ENCODE data around the gene TSPYL6.
"Not testable (repeated sequence)": the region's sequence is repeated elsewhere in the genome, so short reads cannot be mapped to it uniquely, and the experiment has no call there.

Gene TSPYL6

DNA sequence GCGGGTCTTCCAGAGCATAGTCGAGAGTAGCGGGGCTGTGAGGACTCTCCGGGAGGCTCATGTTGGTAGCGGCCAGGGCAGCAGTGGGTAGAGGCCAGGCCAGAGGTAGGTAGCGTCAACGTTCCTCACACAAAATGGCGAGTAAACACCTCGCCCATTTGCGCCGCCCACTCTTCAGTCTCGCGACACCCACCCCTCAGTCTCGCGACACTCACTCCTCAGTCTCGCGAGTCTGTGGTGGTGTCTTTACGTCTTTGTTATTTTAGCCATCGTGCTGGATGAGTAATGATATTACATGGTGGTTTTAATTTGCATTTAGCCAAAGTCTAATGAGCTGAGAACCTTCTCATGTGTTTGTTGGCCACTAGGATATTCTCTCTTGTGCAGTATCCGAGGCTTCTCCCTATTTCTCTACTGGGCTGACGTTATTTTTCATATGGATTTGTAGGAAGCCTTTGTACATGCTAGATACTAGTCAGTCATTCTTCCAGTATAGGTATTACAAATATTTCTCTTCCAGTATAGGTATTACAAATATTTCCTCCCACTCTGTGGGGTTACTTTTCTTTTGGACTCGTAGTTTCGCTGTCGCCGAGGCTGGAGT lies at the start of gene TSPYL6:
Gene TSPYL6, minus strand, starts transcription at position 139 of the 604 bp plus-strand sequence. Its CDS starts 78 bp downstream, at position 61.
- no peak for DNase-seq (ENCODE audit: low read depth, low spot score)
- no CpG with 5 or more reads among the region's 25 CpGs for WGBS (ENCODE audit: insufficient coverage, insufficient read length)

DNA sequence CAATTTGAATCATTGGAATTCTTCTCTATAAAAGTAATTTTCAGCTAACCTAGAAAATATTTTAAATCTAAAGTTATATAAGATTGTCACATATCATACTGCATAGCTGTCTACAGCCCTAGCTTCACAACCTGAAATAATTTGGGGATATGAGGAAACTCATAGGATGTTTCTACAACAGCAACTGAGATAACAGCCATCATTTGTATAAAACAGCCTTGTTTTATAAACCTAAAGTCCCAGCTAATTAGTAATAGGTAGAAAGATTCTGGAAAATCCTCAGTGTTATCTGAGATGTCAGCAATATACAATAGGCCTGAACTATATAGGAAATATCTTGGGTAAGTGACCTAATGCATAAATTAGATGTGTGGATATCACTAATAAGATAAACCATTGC lies 47.6 kb upstream of the TSPYL6 start:
- Histone ChIP-seq H3K9me3 (ENCODE audit: control insufficient read depth, insufficient read depth, low read length) (no peaks in the 10 kb centered on the region), H3K4me1 (ENCODE audit: control insufficient read depth, insufficient read depth, low read length) (no peaks in the 10 kb centered on the region), H3K4me3 (ENCODE audit: low read length) (no peak overlapping the region), H3K27me3 (ENCODE audit: control insufficient read depth, insufficient read depth, low read length) (no peaks in the 10 kb centered on the region), H3K36me3 (ENCODE audit: control insufficient read depth, insufficient read depth, low read length) (no peaks in the 10 kb centered on the region), H3K27ac (ENCODE audit: low read length) (no peak overlapping the region)
- DNase-seq (ENCODE audit: low read depth, low spot score): no peak

More for the DNA sequence above, at the start of gene TSPYL6:
- Histone ChIP-seq H3K4me3 (ENCODE audit: low read length) (no peak within 1 kb of the TSS), H3K27ac (ENCODE audit: low read length) (no peak within 1 kb of the TSS), H3K27me3 (ENCODE audit: control insufficient read depth, insufficient read depth, low read length) (no peaks in the 10 kb centered on the region), H3K9me3 (ENCODE audit: control insufficient read depth, insufficient read depth, low read length) (no peaks in the 10 kb centered on the region), H3K36me3 (ENCODE audit: control insufficient read depth, insufficient read depth, low read length) (no peaks in the 10 kb centered on the region), H3K4me1 (ENCODE audit: control insufficient read depth, insufficient read depth, low read length) (no peaks in the 10 kb centered on the region)

DNA sequence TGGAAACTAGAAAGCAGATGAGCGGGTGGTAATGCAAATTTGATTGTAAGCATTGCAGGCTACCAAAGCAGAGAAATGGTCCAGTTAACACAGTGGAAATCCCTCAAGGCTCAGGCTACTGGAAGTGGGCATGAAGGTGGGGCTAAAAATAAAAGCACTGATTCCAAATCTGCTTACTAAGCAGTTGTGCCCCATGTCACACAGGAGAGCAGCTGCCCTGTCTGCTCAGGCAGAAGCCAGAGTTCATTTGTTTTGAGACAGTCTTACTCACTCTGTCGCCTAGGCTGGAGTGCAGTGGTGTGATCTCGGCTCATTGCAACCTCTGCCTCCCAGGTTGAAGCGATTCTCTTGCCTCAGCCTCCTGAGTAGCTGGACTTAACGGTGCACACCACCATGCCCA lies 42.5 kb upstream of the TSPYL6 start:
- no peaks in the 10 kb centered on the region for H3K9me3 ChIP-seq (ENCODE audit: control insufficient read depth, insufficient read depth, low read length)
- DNase-seq (ENCODE audit: low read depth, low spot score): no peak
- H3K4me3 ChIP-seq (ENCODE audit: low read length): no peak overlapping the region
- no peaks in the 10 kb centered on the region for H3K36me3 ChIP-seq (ENCODE audit: control insufficient read depth, insufficient read depth, low read length)
- H3K4me1 ChIP-seq (ENCODE audit: control insufficient read depth, insufficient read depth, low read length): no peaks in the 10 kb centered on the region
- H3K27me3 ChIP-seq (ENCODE audit: control insufficient read depth, insufficient read depth, low read length): no peaks in the 10 kb centered on the region
- H3K27ac ChIP-seq (ENCODE audit: low read length): no peak overlapping the region
- WGBS (ENCODE audit: insufficient coverage, insufficient read length): no CpG with 5 or more reads among the region's 5 CpGs

DNA sequence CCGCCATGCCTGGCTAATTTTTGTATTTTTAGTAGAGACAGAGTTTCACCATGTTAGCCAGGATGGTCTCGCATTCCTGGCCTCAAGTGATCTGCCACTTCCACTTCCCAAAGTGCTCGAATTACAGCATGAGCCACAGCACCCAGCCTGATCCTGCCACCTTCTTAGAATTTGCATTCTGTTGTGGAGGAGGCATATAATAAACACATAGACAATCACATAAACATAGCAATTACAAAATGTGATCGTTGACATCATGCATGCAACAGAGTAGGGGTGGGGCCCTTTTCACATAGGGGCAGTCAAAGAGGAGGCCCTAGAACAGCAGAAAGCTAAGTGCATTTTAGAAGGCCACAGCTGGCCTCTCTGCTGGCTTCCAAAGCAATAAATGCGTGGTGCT lies 39.9 kb upstream of the TSPYL6 start:
- Histone ChIP-seq H3K4me1 (ENCODE audit: control insufficient read depth, insufficient read depth, low read length) (0 out of 2 replicates have a peak, but pooled peaks cover 2% of the 10 kb centered on the region), H3K36me3 (ENCODE audit: control insufficient read depth, insufficient read depth, low read length) (no peaks in the 10 kb centered on the region), H3K4me3 (ENCODE audit: low read length) (no peak overlapping the region), H3K27me3 (ENCODE audit: control insufficient read depth, insufficient read depth, low read length) (peaks cover 5% of the 10 kb centered on the region; the same call in 1 of the 2 replicates), H3K9me3 (ENCODE audit: control insufficient read depth, insufficient read depth, low read length) (no peaks in the 10 kb centered on the region), H3K27ac (ENCODE audit: low read length) (no peak overlapping the region)
- no peak for DNase-seq (ENCODE audit: low read depth, low spot score)
- no CpG with 5 or more reads among the region's 5 CpGs for WGBS (ENCODE audit: insufficient coverage, insufficient read length)

DNA sequence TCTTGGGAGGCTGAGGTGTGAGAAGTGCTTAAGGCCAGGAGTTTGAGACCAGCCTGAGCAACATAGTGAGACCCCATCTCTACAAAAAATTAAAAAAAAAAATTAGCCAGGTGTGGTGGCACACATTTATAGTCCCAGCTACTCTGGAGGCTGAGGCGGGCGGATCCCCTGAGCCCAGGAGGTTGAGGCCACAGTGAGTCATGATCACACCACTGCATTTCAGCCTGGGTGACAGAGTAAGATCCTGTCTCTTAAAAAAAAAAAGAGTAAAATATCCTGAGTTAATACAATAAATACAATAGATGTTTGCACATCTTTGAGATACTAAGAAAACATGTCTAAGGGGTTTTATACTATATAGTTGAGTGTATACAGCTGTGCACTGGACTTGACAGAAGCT lies 38.6 kb upstream of the TSPYL6 start:
- WGBS (ENCODE audit: insufficient coverage, insufficient read length): no CpG with 5 or more reads among the region's 2 CpGs
- not testable (repeated sequence) for H3K36me3 ChIP-seq (ENCODE audit: control insufficient read depth, insufficient read depth, low read length); H3K4me3 ChIP-seq (ENCODE audit: low read length)

DNA sequence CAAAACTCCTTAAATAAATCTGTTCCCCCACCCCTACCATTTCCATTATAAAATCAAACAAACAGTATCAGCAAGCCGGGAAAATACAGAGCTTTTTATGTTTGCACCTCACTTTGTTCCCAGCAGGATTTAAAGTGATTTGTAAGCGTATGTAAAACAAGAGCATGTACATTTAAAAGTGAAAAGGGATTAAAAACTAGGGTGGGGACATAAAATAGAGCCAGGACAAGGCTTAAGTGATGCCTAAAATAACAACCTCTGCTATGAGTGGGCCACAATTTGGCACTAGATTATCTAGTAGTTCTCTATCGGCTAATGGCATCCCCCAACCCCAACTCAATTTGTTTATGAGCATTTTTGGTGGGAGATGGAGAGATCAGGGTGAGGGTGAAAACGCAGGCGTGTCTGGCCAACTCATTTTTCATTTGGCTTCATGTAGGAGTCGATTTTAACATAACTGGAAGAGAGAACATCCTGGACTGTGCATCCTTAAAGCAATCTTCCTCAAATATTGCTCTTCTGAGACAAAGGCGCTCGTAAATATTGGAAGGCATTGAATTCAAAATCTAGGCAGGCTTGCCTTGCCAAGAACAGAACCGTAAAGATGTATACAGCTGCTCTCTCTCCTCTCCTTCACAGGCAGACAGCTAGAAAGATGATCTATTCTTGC lies 34.5 kb upstream of the TSPYL6 start:
- Histone ChIP-seq H3K27me3 (ENCODE audit: control insufficient read depth, insufficient read depth, low read length) (peaks cover 7% of the 10 kb centered on the region; the same call in 1 of the 2 replicates), H3K27ac (ENCODE audit: low read length) (no peak overlapping the region), H3K4me3 (ENCODE audit: low read length) (no peak overlapping the region), H3K9me3 (ENCODE audit: control insufficient read depth, insufficient read depth, low read length) (no peaks in the 10 kb centered on the region), H3K4me1 (ENCODE audit: control insufficient read depth, insufficient read depth, low read length) (0 out of 2 replicates have a peak, but pooled peaks cover 2% of the 10 kb centered on the region), H3K36me3 (ENCODE audit: control insufficient read depth, insufficient read depth, low read length) (no peaks in the 10 kb centered on the region)
- no CpG with 5 or more reads among the region's 9 CpGs for WGBS (ENCODE audit: insufficient coverage, insufficient read length)
- DNase-seq (ENCODE audit: low read depth, low spot score): no peak

More for the DNA sequence above, 38.6 kb upstream of the TSPYL6 start:
- not testable (repeated sequence) for H3K4me1 ChIP-seq (ENCODE audit: control insufficient read depth, insufficient read depth, low read length); H3K9me3 ChIP-seq (ENCODE audit: control insufficient read depth, insufficient read depth, low read length); H3K27me3 ChIP-seq (ENCODE audit: control insufficient read depth, insufficient read depth, low read length); DNase-seq (ENCODE audit: low read depth, low spot score); H3K27ac ChIP-seq (ENCODE audit: low read length)

DNA sequence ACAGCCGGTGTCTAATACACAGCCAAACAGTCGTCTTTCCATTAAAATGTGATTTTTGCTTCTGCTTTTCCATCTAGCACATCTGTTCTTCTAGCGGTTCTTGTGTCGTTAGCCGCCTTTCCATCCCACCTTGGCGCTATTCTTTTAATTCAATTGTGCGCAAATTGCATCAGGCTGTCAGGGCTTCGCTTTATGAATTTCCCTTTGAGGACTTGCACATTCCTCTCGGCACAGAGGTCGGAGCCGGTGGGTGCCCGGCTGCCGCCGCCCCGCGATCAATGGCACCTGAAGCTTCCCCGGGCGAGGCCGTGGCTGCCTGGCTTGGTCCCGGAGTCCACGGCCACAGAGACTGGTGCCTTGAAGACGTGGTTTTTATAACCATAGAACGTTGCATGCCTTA lies 33.9 kb upstream of the TSPYL6 start:
- no CpG with 5 or more reads among the region's 23 CpGs for WGBS (ENCODE audit: insufficient coverage, insufficient read length)
- Histone ChIP-seq H3K9me3 (ENCODE audit: control insufficient read depth, insufficient read depth, low read length) (no peaks in the 10 kb centered on the region), H3K27ac (ENCODE audit: low read length) (no peak overlapping the region), H3K4me3 (ENCODE audit: low read length) (no peak overlapping the region), H3K36me3 (ENCODE audit: control insufficient read depth, insufficient read depth, low read length) (no peaks in the 10 kb centered on the region), H3K4me1 (ENCODE audit: control insufficient read depth, insufficient read depth, low read length) (0 out of 2 replicates have a peak, but pooled peaks cover 2% of the 10 kb centered on the region), H3K27me3 (ENCODE audit: control insufficient read depth, insufficient read depth, low read length) (peaks cover 7% of the 10 kb centered on the region; the same call in 1 of the 2 replicates)
- DNase-seq (ENCODE audit: low read depth, low spot score): no peak

DNA sequence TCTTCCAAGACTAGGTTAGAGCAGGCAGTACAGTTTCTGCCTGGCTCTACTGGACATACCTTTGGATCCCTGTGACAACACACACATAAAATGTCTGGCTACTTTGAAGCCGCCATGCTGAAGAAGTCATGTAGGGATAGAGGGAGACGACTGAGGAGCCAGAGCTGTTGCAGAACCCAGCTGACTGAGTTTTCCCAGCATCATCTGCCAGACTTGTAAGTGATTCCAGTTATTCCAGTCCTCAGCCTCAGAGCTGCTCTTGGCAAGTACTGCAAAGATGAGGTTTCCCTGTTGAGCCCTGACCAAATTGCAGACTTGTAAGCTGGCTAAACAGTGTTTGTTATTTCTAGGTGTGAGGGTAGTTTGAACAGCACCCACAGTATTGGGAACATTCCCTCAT lies 31.5 kb upstream of the TSPYL6 start:
- Histone ChIP-seq H3K27me3 (ENCODE audit: control insufficient read depth, insufficient read depth, low read length) (peaks cover 7% of the 10 kb centered on the region; the same call in 1 of the 2 replicates), H3K9me3 (ENCODE audit: control insufficient read depth, insufficient read depth, low read length) (no peaks in the 10 kb centered on the region), H3K27ac (ENCODE audit: low read length) (no peak overlapping the region), H3K4me1 (ENCODE audit: control insufficient read depth, insufficient read depth, low read length) (0 out of 2 replicates have a peak, but pooled peaks cover 2% of the 10 kb centered on the region), H3K36me3 (ENCODE audit: control insufficient read depth, insufficient read depth, low read length) (no peaks in the 10 kb centered on the region), H3K4me3 (ENCODE audit: low read length) (no peak overlapping the region)
- no CpG with 5 or more reads among the region's 2 CpGs for WGBS (ENCODE audit: insufficient coverage, insufficient read length)
- no peak for DNase-seq (ENCODE audit: low read depth, low spot score)

DNA sequence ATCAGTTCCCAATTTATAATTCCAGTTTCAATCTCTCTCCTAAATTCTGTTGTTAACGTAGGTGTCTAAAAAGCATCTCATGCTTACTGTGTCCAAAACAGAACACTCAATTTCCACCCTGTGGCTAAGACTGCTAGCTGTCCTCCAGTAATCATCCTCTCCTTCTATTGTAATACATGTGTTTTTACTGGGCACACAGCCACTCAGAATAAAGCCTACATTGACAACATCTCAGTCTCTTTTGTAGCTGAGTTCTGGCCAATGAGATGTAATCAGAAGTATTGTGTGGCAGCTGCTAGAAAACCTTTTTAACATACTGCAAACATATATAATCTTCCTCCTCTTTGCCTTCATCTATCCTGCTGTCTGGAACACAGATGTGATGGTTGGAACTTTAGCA lies 29.4 kb upstream of the TSPYL6 start:
- no peaks in the 10 kb centered on the region; the same call in 1 of the 2 replicates for H3K27me3 ChIP-seq (ENCODE audit: control insufficient read depth, insufficient read depth, low read length)
- no peaks in the 10 kb centered on the region for H3K4me1 ChIP-seq (ENCODE audit: control insufficient read depth, insufficient read depth, low read length)
- H3K36me3 ChIP-seq (ENCODE audit: control insufficient read depth, insufficient read depth, low read length): no peaks in the 10 kb centered on the region
- no CpG with 5 or more reads among the region's 1 CpG for WGBS (ENCODE audit: insufficient coverage, insufficient read length)
- no peak overlapping the region for H3K27ac ChIP-seq (ENCODE audit: low read length)
- no peak overlapping the region for H3K4me3 ChIP-seq (ENCODE audit: low read length)
- no peaks in the 10 kb centered on the region for H3K9me3 ChIP-seq (ENCODE audit: control insufficient read depth, insufficient read depth, low read length)
- DNase-seq (ENCODE audit: low read depth, low spot score): no peak

DNA sequence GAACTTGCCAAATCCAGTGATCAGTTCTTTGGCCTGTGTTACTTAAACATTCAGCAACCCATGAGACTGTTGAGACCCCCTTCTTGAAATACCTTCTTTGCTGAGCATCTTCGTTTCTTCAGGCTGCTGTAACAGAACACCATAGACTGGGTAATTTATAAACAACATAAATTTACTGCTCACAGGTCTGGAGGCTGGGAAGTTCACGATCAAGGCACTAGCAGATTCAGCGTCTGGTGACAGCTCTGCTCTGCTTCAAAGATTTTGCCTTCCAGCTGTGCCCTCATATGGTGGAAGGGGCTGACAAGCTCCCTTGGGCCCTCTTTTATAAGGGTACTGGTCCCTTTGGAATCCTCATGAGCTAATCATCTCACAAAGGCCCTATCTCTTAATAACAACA lies 28.8 kb upstream of the TSPYL6 start:
- Histone ChIP-seq H3K4me3 (ENCODE audit: low read length) (no peak overlapping the region), H3K4me1 (ENCODE audit: control insufficient read depth, insufficient read depth, low read length) (no peaks in the 10 kb centered on the region), H3K9me3 (ENCODE audit: control insufficient read depth, insufficient read depth, low read length) (no peaks in the 10 kb centered on the region), H3K27me3 (ENCODE audit: control insufficient read depth, insufficient read depth, low read length) (no peaks in the 10 kb centered on the region; the same call in 1 of the 2 replicates), H3K36me3 (ENCODE audit: control insufficient read depth, insufficient read depth, low read length) (no peaks in the 10 kb centered on the region), H3K27ac (ENCODE audit: low read length) (no peak overlapping the region)
- DNase-seq (ENCODE audit: low read depth, low spot score): no peak
- no CpG with 5 or more reads among the region's 3 CpGs for WGBS (ENCODE audit: insufficient coverage, insufficient read length)

DNA sequence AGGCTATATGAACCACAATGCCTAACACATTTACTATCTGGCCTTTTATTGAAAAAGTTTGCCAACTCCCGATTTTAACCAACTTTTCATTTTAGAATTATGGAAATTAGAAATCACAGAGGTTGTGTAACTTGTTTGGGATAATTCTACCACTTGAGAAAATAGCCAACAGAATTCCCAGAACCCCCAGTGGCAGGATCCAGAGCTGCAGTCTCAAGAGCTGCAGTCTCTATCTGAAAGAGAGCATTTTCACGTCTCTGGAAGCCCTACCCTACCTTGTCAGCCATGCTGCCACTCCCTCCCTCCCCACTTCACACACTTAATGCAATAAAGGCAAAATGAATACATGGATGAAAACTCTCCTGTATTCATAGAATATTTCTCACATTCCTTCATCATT lies 23.4 kb upstream of the TSPYL6 start:
- Histone ChIP-seq H3K36me3 (ENCODE audit: control insufficient read depth, insufficient read depth, low read length) (no peaks in the 10 kb centered on the region), H3K9me3 (ENCODE audit: control insufficient read depth, insufficient read depth, low read length) (no peaks in the 10 kb centered on the region), H3K27ac (ENCODE audit: low read length) (no peak overlapping the region), H3K27me3 (ENCODE audit: control insufficient read depth, insufficient read depth, low read length) (no peaks in the 10 kb centered on the region), H3K4me1 (ENCODE audit: control insufficient read depth, insufficient read depth, low read length) (no peaks in the 10 kb centered on the region), H3K4me3 (ENCODE audit: low read length) (no peak overlapping the region)
- DNase-seq (ENCODE audit: low read depth, low spot score): no peak
- WGBS (ENCODE audit: insufficient coverage, insufficient read length): no CpG with 5 or more reads among the region's 2 CpGs
